ENCODE data around the gene LEF1.

DNA sequence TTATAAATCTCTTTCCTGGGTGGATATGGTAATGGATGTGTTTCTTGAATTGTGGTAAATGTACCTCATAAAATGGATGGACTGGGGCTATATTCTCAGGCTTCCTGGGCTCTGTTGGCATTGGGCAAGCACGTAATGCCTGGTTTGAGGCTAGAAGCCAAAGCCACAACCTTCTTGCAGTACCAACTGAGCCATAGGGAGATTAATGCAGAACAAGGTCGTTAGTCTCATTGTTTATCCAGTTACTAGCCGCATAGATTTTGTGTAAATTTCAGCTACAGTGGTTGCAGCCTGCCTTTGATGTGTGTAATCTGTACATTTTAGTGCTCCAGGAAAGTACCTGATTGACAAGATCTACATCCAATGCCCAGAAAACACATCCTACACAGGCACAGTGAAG is 7.2 kb upstream of the LEF1 start:
- no peak for TF ChIP-seq POLR2A (IDR thresholded peaks at IDR 0.05; ENCODE audit: low read depth, low read length)
- no peak for TF ChIP-seq SPI1 (IDR thresholded peaks at IDR 0.05; ENCODE audit: low read depth, low read length)
- no peak for TF ChIP-seq POLR2AphosphoS5 (IDR thresholded peaks at IDR 0.05; ENCODE audit: low read depth, low read length)
- no peak for TF ChIP-seq TAF1 (IDR thresholded peaks at IDR 0.05; ENCODE audit: low read depth, low read length)
